ENCODE results near the gene ELOVL7.

DNA sequence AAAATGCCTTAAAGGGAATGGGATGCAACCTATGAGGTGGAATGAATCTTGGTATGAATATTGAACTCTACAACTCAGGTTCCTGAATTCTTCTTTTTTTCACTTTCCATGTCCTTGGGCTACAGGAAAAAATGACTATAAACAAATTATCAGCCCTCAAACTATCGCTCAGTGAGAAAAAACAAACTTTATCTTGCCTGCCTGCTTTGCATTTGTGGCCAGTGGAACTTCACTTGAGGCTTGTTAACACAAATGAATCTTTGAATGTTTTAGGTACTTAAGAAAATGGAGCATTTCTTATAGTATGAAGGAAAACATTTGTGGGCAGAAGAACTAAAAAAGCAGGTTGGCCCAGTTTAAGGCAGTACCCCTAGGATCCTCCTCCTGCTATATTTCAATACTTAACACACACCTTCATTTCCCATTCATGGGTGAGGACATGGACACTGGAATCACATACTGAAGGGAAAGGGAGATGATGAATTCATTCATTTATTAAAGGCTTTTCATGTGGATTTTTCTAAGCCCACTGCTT is 34.1 kb downstream of the ELOVL7 start:
- TF ChIP-seq POLR2A (IDR thresholded peaks at IDR 0.05; ENCODE audit: low read length) = no peak
- no peak for TF ChIP-seq GATA1 (IDR thresholded peaks at IDR 0.05; ENCODE audit: low read depth, low read length)

Data from erythroblast (primary cell).